SK-MEL-5 (cell line): ENCODE measurements around the gene PECR. TPM values are rescaled to one million over a fixed set of nuclear protein-coding genes. Genes with fewer than 3 reads are reported as not detected.

Source experiments
- DNase-seq: peaks from one replicate; pipeline ENCODE4 v3.0.0-alpha.2; 2016; ENCODE audit warnings: low read depth, low spot score
- in situ Hi-C: cut with HindIII; loops from 2 replicates; pipeline ENCODE4 v1.10.0; 2016; ENCODE audit warnings: low sequenced_read_pairs, high pct_unique_total_duplicates, low pct_unique_long_range_greater_than_20kb
- polyA plus RNA-seq, 2 experiments: library from polyadenylated mRNA; depleted of rRNA; stranded (reverse); fragments of >200 nt; gene quantifications; 2 replicates each; pipeline ENCODE4 v1.2.3, GENCODE V29; 2015
- total RNA-seq: library from RNA; depleted of rRNA; stranded (reverse); fragments of >200 nt; shearing (Covaris generic); gene quantifications from 2 replicates; pipeline ENCODE4 v1.2.3, GENCODE V29; 2014; rRNA removed

Gene PECR
- total RNA-seq: 28.5 and 33.1 TPM in 2 replicates
- polyA plus RNA-seq (2015; cell fraction: cytosol; rRNA removed): 26.0 and 29.3 TPM in 2 replicates
- polyA plus RNA-seq (2015; cell fraction: nucleus; rRNA removed): 7.8 and 14.6 TPM in 2 replicates

GRCh38 chr2:216081487-216082116 lies at the start of gene PECR, which contains the start of gene TMEM169:
PECR (minus strand) TSS chr2:216081809; CDS start chr2:216081741, 68 bp downstream.
TMEM169 (plus strand) TSS chr2:216081919; CDS start chr2:216095964, 14,045 bp downstream.
- in situ Hi-C loops: no loop called here
- peak; percentile 56 for DNase-seq

GRCh38 chr2:216130346-216130971 lies 48.9 kb upstream of the PECR start:
- DNase-seq: no peak
- in situ Hi-C loops: no loop called here

DNA sequence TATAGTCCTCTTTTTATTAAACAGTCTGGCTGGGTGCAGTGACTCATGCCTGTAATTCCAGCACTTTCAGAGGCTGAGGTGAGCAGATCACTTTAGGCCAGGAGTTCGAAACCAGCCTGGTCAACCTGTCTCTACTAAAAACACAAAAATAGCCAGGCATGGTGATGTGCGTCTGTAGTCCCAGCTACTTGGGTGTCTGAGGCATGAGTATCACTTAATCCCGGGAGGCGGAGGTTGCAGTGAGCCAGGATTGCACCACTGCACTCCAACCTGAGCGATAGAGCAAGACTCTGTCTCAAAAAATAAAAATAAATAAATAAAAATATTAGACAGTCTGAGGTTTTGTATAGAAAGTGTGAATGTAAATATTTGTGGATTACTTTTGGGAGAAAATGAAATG lies 45.3 kb upstream of the PECR start:
- in situ Hi-C loops: no loop called here
- no peak for DNase-seq

DNA sequence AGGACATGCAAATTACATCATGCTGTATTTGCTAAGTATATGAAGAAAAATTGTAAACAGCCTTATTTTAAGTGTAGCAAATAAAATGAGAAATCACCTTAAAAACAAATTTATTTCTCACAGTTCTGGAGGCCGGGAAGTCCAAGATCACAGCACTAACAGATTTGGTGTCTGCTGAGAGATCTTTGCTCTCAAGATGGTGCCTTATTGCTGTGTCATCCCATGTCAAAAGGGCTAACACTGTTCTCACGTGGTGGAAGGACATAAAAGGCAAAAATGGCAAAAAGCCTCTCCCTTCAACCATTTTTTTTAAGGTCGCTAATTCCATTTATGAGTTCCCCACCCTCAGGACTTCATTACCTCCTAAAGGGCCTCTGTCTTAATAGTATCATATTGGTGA lies 39.6 kb upstream of the PECR start:
- in situ Hi-C loops: no loop called here

GRCh38 chr2:216119986-216120385 lies 38.4 kb upstream of the PECR start:
- DNase-seq: no peak
- in situ Hi-C loops: no loop called here

More for the DNA sequence above, 39.6 kb upstream of the PECR start:
- no peak for DNase-seq

DNA sequence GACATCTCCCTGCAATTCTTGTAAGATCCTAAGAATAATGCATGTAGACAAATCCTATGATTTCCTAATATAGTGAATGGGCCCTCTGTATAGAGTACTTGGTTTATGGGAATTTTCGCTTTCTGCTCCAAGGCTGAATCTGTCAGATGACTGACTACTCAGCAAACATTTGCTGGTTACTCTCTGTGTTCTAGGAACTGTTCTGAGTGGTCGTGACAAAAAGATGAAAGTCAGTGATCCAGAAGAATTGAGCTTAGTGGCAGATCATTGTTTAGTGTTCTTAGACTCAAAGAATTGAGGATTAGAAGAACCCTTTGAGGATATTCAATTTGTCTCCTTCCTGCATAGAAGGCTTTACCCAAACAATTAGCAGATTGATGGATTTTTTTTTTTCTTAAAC lies 37.5 kb upstream of the PECR start:
- in situ Hi-C loops: no loop called here
- peak; percentile 98 for DNase-seq

GRCh38 chr2:216118474-216118873 lies 36.9 kb upstream of the PECR start:
- DNase-seq: no peak
- in situ Hi-C loops: no loop called here

- in situ Hi-C loops: no loop called here
Observed at GRCh38 chr2:216117561-216118340, 36.1 kb upstream of the PECR start.

GRCh38 chr2:216116418-216116817 lies 34.8 kb upstream of the PECR start:
- no peak for DNase-seq
- in situ Hi-C loops: no loop called here

More at GRCh38 chr2:216117561-216118340, 36.1 kb upstream of the PECR start:
- no peak for DNase-seq

- in situ Hi-C loops: no loop called here
Observed at GRCh38 chr2:216114714-216115531, 33.3 kb upstream of the PECR start.

DNA sequence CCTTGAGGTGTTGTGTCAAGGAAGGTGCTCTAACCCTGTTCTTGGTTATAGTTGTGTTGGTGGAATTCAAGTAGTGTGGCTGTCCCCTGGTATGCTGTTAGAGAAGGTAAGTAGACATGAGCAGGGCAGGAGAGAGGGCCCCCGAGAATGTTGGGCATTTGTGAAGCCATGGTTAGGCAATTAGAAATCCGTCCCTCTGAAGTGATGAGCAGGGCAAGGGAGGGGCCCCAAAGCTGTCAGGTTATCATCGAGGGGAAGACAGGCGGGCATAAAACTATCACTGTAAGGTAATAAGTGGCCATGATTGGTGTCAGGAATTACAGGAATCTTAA lies 32.7 kb upstream of the PECR start:
- no peak for DNase-seq
- in situ Hi-C loops: no loop called here

More at GRCh38 chr2:216114714-216115531, 33.3 kb upstream of the PECR start:
- DNase-seq: peak; percentile 99

DNA sequence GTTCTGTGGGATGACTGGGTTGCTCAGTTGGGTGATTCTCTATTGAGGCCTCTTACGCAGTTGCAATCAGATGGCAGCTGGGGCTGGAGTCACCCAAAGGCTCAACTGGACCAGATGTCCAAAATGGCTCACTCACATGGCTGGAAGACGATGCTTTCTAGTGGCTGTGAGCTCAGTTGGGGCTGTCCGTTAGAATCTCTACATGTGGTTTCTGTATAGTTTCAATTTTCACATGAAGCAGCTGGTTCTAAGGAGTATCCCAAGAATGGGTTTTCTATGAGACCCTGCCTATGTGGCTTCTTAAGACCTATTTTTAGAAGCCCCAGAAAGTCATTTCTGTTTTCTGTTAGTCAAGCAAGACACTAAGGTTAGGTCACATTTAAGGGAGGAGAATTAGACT lies 32.0 kb upstream of the PECR start:
- in situ Hi-C loops: no loop called here
- DNase-seq: no peak

- no peak for DNase-seq
- in situ Hi-C loops: no loop called here
Observed at GRCh38 chr2:216112926-216113325, 31.3 kb upstream of the PECR start.

DNA sequence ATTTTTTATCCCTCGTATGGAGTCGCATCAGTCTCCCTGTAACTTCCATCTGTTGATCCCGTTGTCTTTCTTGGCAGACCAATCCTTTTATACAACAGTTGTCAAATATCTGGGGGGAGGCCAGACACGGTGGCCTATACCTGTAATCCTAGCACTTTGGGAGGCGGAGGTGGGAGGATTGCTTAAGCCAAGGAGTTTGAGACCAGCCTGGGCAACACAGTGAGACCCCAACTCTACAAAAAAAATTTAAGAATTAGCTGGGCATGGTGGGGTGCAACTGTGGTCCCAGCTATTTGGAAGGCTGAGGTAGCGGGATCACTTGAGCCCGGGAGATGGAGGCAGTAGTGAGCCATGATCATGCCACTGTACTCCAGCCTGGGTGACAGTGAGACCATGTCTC lies 29.5 kb upstream of the PECR start:
- in situ Hi-C loops: no loop called here
- no peak for DNase-seq

- no peak for DNase-seq
- in situ Hi-C loops: no loop called here
Observed at GRCh38 chr2:216110620-216111019, 29.0 kb upstream of the PECR start.

- DNase-seq: peak; percentile 60
Observed at GRCh38 chr2:216109962-216110614, 28.5 kb upstream of the PECR start.

More at GRCh38 chr2:216109962-216110614, 28.5 kb upstream of the PECR start:
- in situ Hi-C loops: no loop called here
